GM19395 (cell line): Measurements from ENCODE around the gene SCAMP2.

Source experiments
- ATAC-seq: cut with Tn5 transposase; IDR thresholded peaks from one replicate; pipeline ENCODE4 v1.9.1; 2021; ENCODE audit warnings: mild to moderate bottlenecking, moderate library complexity; ENCODE audit not compliant: unreplicated experiment

The SCAMP2 gene

DNA sequence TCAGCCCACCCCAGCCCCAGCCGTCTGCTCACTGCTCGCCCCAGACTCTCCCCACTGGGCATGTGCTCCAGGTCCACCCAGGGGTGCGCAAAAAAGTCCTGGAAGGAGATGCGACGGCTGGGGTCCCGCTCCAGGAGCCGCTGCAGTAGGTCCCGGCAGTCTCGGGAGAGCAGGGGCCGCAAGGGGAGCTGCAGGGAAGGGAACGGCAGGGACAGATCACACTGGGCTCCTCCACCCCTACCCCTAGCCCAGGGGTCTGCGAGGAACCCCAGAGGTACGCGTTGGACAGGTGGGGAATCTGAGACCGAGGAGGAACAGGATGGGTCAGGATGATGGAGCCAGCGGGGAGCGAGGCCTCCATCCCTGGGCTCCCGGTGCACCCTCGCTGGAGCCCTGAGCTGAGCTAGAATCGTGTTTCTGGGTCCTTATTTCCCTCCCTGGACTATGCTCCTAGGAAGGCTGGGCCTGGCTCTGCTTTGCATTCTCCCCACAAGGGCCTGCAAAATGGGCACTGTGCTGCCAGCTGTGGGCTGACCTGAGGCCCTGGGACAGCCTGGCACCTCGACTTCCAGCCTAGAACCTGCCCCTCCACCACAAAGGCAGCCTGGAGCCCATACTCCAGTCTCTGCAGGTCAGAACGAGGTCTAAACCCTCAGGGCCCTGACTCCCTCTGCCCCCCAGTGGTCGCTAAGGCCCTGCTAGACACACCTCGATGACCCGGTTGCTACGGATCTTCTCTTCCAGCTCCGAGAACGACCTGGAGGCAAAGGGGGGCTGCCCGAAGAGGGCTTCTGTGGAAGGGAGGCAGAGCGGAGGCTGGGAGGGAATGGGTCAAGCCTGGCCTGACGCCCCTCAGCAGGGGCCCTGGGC, 33.4 kb downstream of the SCAMP2 start:
- no peak for ATAC-seq

DNA sequence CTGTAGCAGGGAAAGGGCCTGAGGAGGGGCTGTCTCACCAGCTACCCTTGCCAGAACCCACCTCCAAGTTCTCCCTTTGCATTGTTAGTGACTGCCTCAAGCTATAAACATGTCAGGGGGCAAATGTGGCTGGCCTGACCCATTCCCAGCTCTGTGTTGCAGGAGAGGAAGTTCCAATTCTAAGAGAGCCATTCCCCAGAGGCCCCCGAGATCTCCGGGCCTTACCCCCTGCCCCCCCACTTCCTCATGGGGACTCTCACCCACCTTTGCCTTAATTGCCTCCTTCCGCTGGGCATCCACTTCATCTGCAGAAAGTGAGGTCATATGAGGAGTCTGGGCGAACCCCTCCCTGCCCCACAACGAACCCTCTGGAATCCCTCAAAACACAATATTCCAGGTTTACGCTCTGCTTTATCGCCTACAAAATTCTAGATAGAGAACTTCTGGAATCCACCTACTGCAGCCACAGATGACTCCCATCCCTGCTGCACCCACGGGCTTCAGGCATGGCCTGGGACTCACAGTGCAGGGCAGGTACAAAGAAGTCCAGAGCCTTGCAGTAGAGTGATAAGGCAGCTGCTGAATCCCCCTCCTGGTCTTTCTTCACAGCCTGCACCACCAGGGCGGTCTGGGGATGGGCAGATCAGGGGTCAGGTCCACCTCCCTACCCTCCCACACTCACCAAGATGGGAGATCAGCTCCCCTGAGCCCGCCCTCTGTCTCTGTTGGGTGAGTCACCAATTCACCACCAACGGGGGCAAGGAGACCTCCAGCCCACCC, 34.2 kb downstream of the SCAMP2 start:
- no peak for ATAC-seq

DNA sequence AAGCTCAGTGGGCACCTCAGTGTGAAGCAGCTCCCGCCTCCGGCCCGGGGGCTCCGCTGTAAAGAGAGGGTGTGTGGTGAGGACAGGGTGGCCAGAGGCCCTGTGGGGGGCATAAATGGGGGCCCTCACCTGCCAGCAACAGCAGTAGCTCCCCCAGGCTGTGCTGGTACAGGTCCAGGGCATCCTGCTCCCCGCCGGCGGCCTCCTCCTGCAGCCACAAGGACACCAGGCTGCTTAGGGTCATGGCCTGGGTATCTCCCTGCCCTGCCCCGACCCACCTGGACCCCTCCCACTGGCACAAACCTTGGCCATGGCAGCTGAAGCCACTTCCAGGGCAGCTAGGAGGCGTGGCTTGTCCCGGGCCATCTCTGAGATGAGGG, 35.0 kb downstream of the SCAMP2 start:
- no peak for ATAC-seq

DNA sequence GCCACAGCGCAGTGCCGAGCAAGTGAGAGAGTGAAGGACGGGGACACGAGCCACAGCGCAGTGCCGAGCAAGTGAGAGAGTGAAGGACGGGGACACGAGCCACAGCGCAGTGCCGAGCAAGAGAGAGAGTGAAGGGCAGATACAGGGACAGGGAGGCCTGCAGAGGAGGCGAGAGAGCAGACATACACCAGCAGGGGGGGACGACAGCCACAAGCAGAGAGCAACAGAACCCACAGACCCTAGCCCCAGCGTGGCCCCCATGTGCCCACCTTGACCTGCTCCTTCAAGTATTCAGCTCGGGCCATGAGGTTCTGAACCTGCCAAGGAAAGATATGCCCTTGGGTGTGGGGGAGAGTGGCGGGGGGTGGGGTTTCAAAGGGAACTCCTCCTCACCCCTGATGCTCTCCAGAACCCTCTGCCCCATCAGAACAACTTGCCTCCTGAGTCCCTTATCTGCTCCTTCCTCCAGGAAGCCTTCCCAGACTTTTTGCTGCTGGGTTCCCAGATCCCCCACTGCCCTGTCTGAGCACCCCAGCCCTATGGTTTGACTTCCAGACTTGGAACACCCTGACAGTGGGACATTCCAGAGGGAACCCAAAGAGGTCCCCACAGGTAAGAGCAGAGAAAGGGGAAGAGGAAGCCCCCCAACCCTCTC, 35.6 kb downstream of the SCAMP2 start:
- ATAC-seq = no peak

DNA sequence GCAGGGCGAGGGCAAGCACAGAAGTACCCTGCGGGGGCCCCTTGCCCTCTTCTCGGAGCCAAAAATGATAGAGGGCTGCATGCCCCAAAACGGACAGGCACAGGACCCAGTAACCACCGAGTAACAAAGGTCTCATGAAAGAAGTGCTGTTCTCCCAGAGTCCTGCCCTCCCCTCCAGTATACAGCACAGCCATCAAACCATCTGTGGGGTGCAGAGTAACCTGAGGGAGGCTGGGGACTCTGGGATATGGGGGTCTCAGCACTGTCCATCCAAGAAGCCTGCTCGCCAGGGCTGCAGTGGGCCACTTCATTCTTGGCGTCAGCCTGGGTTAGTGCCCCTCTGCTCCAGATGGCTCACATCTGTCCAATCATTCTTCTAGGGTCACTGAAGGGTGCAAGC, 36.3 kb downstream of the SCAMP2 start:
- no peak for ATAC-seq

DNA sequence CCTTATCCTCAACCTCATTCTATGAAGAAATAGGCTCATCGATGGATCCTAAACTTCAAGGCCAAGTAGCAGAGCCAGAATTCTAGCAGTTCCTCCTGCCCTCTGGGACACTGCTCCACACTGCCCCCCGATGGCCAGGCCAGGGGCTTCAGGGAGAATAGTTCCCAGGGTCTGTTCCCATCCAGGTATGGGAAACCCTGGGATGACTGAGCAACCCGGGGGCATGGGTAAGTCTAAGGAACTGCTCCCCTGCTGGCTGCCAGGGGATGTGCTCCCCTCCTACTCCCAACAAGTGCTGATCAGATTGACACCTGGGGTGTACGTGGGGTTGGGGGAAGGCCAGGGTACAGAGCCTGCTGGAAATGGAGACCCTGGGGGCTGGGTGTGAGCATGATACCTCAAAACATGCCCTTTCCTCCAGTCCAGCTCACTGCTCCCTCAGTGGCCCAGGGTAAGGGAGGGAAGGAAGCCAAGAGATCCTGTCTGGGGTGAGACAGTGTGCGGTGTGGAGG, 37.8 kb downstream of the SCAMP2 start:
- ATAC-seq = no peak

DNA sequence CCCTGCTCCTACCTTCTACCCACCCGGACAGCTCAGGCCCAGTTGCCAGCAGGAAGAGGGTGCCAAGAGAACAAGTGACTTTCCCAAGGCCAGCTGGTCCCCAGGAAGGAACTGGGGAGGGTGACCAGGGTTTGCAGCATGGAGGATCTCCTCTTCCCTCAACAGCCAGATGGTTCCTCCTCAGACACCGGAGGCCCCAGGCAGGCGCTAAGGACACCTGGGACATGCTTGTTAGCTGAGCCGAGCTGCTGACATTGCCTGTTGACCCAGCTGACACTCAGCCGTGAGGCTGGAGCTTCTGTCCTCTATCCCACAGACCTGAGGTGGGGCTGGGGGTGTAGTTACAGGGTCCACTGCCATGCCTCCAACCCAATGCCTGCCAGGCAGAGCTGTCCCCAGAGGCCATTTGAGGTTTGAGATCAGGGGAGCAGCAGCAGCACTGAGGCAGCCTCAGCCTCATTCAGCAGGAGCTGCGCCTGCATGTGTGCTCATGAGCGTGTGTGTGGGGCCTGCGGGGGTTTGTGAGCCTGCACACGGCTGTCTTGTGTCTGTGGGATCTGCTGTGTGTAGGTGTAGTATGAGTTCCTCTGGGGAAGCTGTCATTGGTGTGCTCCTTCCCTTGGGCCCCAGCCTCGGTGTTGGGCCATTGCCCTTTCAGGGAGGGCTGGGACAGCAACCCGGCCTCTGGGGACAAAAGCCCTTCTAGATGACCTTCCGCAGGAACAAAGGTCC, 39.6 kb downstream of the SCAMP2 start:
- no peak for ATAC-seq

DNA sequence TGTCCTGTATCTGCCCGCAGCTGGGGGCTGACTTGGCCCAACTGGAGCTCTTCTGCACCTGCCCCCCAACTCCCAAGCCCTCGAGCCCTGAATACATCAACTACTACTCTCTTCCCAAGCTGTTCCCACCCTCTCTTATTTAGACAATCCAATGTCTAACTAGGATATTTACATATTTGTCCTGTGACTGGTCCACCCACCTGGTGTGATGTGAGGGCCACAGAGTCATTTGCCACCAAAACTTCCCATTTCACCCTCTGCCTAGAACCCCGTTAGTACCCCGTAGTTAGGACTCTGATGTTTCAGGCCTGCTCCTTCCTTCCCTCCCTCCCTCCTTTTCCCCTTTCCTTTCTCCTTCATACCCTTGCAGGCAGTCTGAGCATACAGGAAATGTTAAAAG, 40.3 kb downstream of the SCAMP2 start:
- no peak for ATAC-seq

DNA sequence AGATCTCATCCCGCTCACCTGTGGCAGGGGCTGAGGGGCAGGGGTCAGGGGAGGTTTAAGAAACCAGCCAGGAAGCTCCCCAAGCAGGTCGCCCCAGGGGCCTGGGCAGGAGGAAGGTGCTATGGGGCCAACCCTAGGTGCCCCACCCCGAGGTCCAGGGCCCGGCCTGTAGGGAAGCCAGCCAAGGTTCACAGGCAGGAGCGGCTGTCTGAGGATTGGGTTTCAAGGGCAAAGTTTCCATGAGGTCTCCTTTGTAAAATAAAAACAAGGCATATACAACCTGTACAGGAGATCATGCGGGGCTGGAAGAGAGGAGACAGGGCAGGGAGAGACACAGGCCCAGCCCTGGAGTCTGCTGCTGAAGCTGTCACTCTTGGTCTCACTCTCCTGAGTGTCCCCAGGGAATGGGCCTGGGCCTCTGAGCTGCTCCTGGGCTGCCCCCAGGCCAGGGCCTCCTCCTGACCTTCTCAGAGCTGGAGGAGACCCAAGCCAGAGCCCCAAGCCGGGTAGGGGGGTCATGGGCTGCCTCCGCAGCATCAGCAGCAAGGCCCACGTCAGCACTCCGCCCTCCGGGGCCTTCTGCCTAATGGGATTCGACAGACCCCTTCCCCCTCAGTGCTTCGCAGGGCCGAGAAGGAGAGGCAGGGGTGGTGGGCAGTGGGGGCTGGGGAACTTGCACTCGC, 41.2 kb downstream of the SCAMP2 start:
- no peak for ATAC-seq

DNA sequence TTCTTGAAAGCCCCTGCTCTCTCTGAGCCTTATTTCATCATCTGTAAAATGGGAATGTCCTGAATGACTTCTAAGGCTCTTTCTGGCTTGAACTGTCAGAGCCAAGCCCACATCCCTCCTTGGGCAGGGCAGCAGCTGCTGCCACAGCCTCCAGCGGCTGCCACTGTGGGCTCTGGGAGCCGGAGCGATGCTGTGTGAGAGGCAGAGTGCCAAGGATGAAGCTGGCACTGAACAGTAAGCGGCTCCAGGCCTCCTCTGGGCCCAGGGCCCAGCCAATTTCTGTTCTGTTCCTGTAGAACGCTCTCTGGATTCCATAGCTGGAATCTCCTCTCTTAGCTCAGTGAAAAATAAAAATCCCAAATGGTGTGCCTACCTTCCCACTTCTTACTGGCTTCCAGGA, 42.3 kb downstream of the SCAMP2 start:
- ATAC-seq = no peak

DNA sequence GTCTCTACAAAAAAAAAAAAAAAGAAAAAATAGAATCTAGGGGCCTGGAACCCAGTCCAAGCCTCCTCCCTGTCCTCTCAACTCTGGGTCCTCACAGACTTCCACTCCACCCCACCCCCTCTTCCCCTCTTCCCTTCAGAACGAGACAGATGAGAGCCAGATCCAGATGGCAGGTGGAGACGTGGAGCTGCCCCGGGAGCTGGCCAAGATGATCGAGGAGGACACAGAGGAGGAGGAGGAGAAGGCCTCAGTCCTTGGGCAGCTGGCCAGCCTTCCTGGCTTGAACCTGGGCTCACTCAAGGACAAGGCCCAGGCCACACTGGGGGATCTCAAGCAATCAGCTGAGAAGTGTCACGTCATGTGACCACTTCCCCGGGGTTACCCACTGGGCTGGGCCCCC, 43.2 kb downstream of the SCAMP2 start:
- no peak for ATAC-seq

DNA sequence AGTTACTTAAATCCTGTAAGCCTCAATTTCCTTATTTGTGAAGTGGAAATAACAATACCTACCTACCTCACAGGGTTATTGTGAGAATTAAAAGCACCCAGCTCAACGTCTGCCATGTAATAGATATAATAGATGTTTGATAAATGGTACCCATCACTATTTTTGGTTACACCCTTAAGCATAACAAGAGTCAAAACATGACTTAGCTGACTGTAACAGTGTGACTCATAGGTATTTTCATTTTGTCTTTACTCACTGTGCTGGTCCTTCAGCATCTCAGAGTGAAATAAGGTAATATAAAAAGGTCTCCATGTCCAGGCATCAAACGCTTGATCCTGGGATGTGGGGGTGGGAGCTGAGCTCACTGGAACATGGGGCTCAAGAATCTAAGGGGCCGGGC, 43.7 kb downstream of the SCAMP2 start:
- ATAC-seq = no peak

DNA sequence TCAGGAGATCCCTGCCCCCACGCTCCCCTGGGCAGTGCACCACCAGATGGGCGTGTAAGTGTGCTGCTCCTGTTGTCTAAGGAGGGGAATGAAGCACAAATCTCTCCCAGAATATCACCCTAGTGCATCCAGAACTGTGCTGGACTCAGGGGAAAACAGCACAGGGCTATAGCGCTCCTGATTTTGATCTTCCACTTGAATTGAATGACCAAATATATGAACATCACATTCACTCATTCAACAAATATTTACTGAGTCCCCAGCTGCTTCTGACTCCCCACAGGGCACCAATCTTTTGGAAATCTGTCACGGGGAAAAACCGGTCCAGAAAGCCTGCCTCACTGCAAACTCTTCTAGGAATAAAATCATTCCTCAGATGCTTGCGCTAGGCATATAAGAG, 44.3 kb downstream of the SCAMP2 start:
- ATAC-seq = no peak

DNA sequence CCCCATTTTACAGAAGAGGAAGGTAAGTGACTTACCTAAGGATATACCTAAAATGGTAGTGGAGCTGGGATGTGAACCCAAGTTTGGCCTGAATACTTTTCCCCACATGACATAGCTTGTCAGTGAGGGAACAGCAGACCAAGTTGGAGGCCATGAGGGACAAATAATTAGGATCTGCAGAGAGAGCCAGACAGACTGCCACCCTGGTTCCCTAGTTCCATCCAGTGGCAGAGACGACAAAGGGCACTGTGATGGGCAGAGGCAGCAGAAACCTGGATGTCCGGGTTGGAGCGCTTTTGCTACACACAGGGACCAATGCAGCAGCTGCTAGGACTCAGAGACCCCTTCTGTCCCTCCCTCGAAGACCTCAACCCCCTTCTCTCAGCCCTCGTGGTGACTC, 45.6 kb downstream of the SCAMP2 start:
- no peak for ATAC-seq

DNA sequence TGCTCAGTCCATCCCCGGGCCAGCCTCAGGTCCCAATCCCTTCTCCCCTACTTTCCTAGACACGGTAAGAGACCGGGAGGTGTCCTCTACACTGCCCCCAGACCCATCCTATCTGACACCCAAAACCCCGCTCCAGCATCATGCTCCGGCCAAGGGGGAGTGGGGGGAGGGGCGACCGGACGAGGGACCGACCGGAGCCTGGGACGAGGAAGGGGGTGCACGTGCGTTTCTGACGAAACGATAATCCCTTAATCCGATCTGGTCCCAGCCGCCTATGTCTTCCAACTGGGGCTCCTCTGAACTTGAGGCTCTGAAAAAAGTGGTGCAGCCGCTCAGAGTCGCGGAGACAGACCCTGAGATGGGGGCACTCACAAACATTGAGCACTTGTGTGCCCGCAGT, 46.2 kb downstream of the SCAMP2 start:
- no peak for ATAC-seq

DNA sequence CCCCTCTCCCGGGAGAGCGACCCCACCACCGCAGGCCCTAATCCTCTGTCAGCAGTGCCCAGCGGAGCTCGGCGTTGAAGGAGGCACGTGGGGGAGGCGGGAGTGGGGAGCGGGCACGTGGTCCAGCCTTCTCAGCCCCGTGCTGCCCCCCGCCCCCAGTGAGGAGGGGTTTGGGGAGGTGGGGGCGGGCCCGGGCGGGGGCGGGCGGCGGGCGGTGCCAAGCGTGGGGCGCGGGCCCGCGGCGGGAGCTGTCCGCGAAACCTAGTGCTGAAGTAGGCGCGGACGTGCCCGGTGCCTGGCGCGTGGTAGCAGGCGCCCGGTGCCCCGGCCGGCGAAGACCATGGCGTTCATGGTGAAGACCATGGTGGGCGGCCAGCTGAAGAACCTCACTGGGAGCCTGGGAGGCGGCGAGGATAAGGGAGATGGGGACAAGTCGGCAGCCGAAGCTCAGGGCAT, 46.8 kb downstream of the SCAMP2 start, which contains the start of gene CPLX3:
Gene CPLX3, plus strand, starts transcription at position 264 of the 456 bp plus-strand sequence. Its CDS starts 77 bp downstream, at position 341.
- ATAC-seq = no peak

DNA sequence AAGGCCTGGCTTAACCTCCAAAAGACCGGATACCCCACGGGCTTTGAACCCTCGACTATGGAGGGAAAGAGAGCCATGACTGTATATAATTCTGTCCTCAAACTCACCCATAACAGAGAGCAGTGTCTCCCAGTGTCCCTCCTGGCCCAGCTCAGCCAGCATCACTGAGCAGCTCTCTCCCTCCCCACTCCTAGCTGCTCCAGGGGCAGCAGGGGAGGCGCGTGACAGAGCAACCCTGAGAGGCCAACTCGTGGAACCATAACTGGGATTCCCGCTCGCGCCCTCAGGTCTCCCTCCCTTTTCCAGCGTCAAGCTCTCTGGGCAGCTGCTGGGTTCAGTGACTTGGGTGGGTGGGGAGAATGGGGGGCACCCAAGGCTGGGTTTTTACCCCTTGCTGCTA, 47.3 kb downstream of the SCAMP2 start:
- ATAC-seq = no peak

DNA sequence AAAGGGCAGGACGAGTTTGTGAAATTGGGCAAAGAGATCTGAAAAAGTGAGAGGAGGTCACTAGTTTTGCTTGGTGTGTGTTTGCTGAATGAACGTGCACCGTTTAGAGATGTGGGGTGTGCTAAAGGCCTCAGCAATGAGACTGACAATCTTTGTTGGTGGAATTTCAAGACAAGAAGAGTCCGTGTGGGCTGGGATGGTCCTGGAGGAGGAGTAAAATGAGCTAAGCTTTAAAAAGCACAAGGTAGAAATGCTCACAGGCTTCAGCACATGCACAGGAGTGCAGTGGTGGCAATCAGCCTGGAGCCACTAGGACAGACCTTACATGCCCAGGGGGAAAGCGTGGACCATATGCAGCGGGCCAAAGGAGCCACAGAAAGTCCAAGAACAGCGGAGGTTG, 48.2 kb downstream of the SCAMP2 start:
- ATAC-seq = no peak

DNA sequence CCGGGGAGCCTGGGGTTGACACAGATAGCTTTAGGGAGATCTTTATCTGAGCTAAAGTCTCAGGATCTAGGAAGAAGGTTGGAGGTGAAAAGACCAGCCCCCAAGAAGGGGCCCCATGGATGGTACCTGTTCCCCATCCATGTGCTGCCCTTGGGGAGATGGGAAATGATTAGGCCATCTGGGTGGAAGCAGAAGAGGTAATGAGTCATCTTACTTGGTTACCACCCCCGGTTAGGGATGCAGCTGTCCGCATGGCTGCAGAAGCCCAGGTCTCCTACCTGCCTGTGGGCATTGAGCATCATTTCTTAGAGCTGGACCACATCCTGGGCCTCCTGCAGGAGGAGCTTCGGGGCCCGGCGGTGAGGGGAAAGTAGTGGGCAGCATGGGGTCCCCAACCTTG, 49.8 kb downstream of the SCAMP2 start:
- ATAC-seq = no peak

DNA sequence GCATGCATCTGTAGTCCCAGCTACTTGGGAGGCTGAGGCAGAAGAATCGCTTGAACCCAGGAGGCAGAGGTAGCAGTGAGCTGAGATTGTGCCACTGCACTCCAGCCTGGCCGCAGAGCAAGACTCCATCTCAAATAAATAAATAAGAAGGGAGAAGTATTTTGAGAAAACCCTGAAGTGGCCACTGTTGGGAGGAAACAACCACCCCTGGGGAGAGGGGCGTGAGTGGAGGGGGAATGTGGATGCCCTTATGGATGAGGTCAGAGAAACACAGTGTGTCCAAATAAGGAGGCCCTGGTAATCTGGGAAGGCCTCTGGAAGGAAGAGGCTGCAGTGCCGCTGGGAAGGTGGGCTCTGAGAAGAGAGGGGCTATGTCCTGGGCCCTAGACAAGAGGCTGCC, 50.9 kb downstream of the SCAMP2 start:
- no peak for ATAC-seq
